ENCODE measurements around the gene FMN2. TPM values are rescaled to one million over a fixed set of nuclear protein-coding genes. Genes with fewer than 3 reads are reported as not detected.

Gene FMN2
- total RNA-seq, 3 donors from 2014 or later (not counting 1 experiment from before 2014, with no cell fraction given): not detected

GRCh38 chr1:240423246-240423924, 331.7 kb downstream of the FMN2 start:
- DNase-seq (no peak), ATAC-seq (no peak)
- TF ChIP-seq CTCF (IDR thresholded peaks at IDR 0.05): no peak
- Mint-ChIP-seq H3K27ac (no peak overlapping the region), H3K4me1 (no peaks in the 10 kb centered on the region), H3K4me3 (no peak overlapping the region), H3K9me3 (peaks cover 0 to 2% of the 10 kb centered on the region in 2 donors), H3K36me3 (no peaks in the 10 kb centered on the region), H3K27me3 (ENCODE audit: low read depth in 2 of 2) (peaks cover 4 to 12% of the 10 kb centered on the region in 2 donors)
- no peaks in the 10 kb centered on the region for H3K4me1 ChIP-seq (ENCODE audit: control insufficient read depth, insufficient read depth, low read length)
- H3K27me3 ChIP-seq (ENCODE audit: control insufficient read depth, insufficient read depth, low read length): no peaks in the 10 kb centered on the region
- H3K9me3 ChIP-seq (ENCODE audit: control insufficient read depth, insufficient read depth, low read length): no peaks in the 10 kb centered on the region
- intact Hi-C loops (cut with micrococcal nuclease): no loop called here
- no peaks in the 10 kb centered on the region for H3K36me3 ChIP-seq (ENCODE audit: control insufficient read depth, insufficient read depth, low read length)
- WGBS (ENCODE audit: insufficient coverage): 67% methylated on average over 5 of the region's 6 CpGs
- H3K27ac ChIP-seq (ENCODE audit: low read length): no peak overlapping the region
- H3K4me3 ChIP-seq (ENCODE audit: low read length): no peak overlapping the region

- peaks cover 4 to 19% of the 10 kb centered on the region in 2 donors for H3K27me3 Mint-ChIP-seq (ENCODE audit: low read depth in 2 of 2)
- no peak overlapping the region for H3K4me3 ChIP-seq (ENCODE audit: low read length)
- 65% methylated on average over 7 of the region's 7 CpGs for WGBS (ENCODE audit: insufficient coverage)
- H3K4me1 Mint-ChIP-seq: no peaks in the 10 kb centered on the region
- DNase-seq: no peak
- no peak for ATAC-seq
- H3K4me1 ChIP-seq (ENCODE audit: control insufficient read depth, insufficient read depth, low read length): no peaks in the 10 kb centered on the region
- no peak overlapping the region for H3K27ac ChIP-seq (ENCODE audit: low read length)
- intact Hi-C loops (cut with micrococcal nuclease): no loop called here
- no peak for TF ChIP-seq CTCF (IDR thresholded peaks at IDR 0.05)
- no peaks in the 10 kb centered on the region for H3K27me3 ChIP-seq (ENCODE audit: control insufficient read depth, insufficient read depth, low read length)
- no peak overlapping the region for H3K27ac Mint-ChIP-seq
- peaks cover 2% of the 10 kb centered on the region in 2 donors for H3K9me3 Mint-ChIP-seq
- H3K9me3 ChIP-seq (ENCODE audit: control insufficient read depth, insufficient read depth, low read length): no peaks in the 10 kb centered on the region
- no peaks in the 10 kb centered on the region for H3K36me3 Mint-ChIP-seq
- H3K4me3 Mint-ChIP-seq: no peak overlapping the region
- H3K36me3 ChIP-seq (ENCODE audit: control insufficient read depth, insufficient read depth, low read length): no peaks in the 10 kb centered on the region
These were observed 333.2 kb downstream of the FMN2 start for GRCh38 chr1:240424740-240425464.

- WGBS (ENCODE audit: insufficient coverage): no CpG with 5 or more reads among the region's 2 CpGs
- intact Hi-C loops (cut with micrococcal nuclease): no loop called here
- no peak for TF ChIP-seq CTCF (IDR thresholded peaks at IDR 0.05)
- Histone ChIP-seq H3K4me3 (ENCODE audit: low read length) (no peak overlapping the region), H3K36me3 (ENCODE audit: control insufficient read depth, insufficient read depth, low read length) (no peaks in the 10 kb centered on the region), H3K27me3 (ENCODE audit: control insufficient read depth, insufficient read depth, low read length) (no peaks in the 10 kb centered on the region), H3K4me1 (ENCODE audit: control insufficient read depth, insufficient read depth, low read length) (no peaks in the 10 kb centered on the region), H3K9me3 (ENCODE audit: control insufficient read depth, insufficient read depth, low read length) (no peaks in the 10 kb centered on the region), H3K27ac (ENCODE audit: low read length) (no peak overlapping the region)
- ATAC-seq: no peak
- Mint-ChIP-seq H3K9me3 (peaks cover 0 to 2% of the 10 kb centered on the region in 2 donors), H3K4me1 (no peaks in the 10 kb centered on the region), H3K27me3 (ENCODE audit: low read depth in 2 of 2) (peaks cover 0 to 26% of the 10 kb centered on the region in 2 donors), H3K27ac (no peak overlapping the region), H3K36me3 (no peaks in the 10 kb centered on the region), H3K4me3 (no peak overlapping the region)
- DNase-seq: no peak
These were observed 334.4 kb downstream of the FMN2 start for GRCh38 chr1:240426051-240426450.
